HG03442 (cell line): Measurements from ENCODE around the gene FAM83F.

ENCODE experiments used
- ATAC-seq: cut with Tn5 transposase; IDR thresholded peaks from one replicate; pipeline ENCODE4 v1.9.1; 2021; ENCODE audit warnings: mild to moderate bottlenecking, moderate library complexity; ENCODE audit not compliant: unreplicated experiment

The FAM83F gene

GRCh38 chr22:40030758-40031095 lies 36.0 kb downstream of the FAM83F start:
- no peak for ATAC-seq

- no peak for ATAC-seq
These were observed 37.2 kb downstream of the FAM83F start for GRCh38 chr22:40031766-40032470.

- ATAC-seq, result no peak
These were observed 39.0 kb downstream of the FAM83F start for GRCh38 chr22:40033586-40034380.

- ATAC-seq, result no peak
These were observed 40.6 kb downstream of the FAM83F start for GRCh38 chr22:40035351-40035750.

- ATAC-seq, result no peak
These were observed 41.4 kb downstream of the FAM83F start for GRCh38 chr22:40036126-40036525.

GRCh38 chr22:40036591-40037225 lies 42.0 kb downstream of the FAM83F start:
- no peak for ATAC-seq

- ATAC-seq, result no peak
These were observed 42.6 kb downstream of the FAM83F start for GRCh38 chr22:40037320-40037719.

- no peak for ATAC-seq
These were observed 44.8 kb downstream of the FAM83F start for GRCh38 chr22:40039482-40040115.

- ATAC-seq, result no peak
These were observed 46.2 kb downstream of the FAM83F start for GRCh38 chr22:40040927-40041326.

GRCh38 chr22:40041366-40042137 lies 46.8 kb downstream of the FAM83F start:
- ATAC-seq, result no peak

GRCh38 chr22:40042312-40042711 lies 47.6 kb downstream of the FAM83F start:
- ATAC-seq, result no peak

- ATAC-seq, result no peak
These were observed 48.3 kb downstream of the FAM83F start for GRCh38 chr22:40043081-40043480.

- ATAC-seq, result no peak
These were observed 49.0 kb downstream of the FAM83F start for GRCh38 chr22:40043793-40044101.

GRCh38 chr22:40044102-40044869 lies 49.5 kb downstream of the FAM83F start:
- ATAC-seq, result peak; percentile 80

GRCh38 chr22:40044870-40045834 lies 50.4 kb downstream of the FAM83F start:
- ATAC-seq, result peak; percentile 17

GRCh38 chr22:40046126-40046525 lies 51.4 kb downstream of the FAM83F start:
- no peak for ATAC-seq

- ATAC-seq, result peak; percentile 58
These were observed 55.5 kb downstream of the FAM83F start for GRCh38 chr22:40050258-40050657.

- no peak for ATAC-seq
These were observed 56.6 kb downstream of the FAM83F start for GRCh38 chr22:40051322-40051721.

- ATAC-seq, result no peak
These were observed 58.7 kb downstream of the FAM83F start for GRCh38 chr22:40053460-40053859.
